ENCODE data around the gene INSR. TPM values are rescaled to one million over a fixed set of nuclear protein-coding genes. Genes with fewer than 3 reads are reported as not detected.

Gene INSR
- 14.1 and 16.0 TPM in 2 replicates for total RNA-seq
- long read RNA-seq, partial matches to known transcripts: 0 of 4 reads
- long read RNA-seq, other reads (novel, unspliced or antisense): 4 of 4 reads

DNA sequence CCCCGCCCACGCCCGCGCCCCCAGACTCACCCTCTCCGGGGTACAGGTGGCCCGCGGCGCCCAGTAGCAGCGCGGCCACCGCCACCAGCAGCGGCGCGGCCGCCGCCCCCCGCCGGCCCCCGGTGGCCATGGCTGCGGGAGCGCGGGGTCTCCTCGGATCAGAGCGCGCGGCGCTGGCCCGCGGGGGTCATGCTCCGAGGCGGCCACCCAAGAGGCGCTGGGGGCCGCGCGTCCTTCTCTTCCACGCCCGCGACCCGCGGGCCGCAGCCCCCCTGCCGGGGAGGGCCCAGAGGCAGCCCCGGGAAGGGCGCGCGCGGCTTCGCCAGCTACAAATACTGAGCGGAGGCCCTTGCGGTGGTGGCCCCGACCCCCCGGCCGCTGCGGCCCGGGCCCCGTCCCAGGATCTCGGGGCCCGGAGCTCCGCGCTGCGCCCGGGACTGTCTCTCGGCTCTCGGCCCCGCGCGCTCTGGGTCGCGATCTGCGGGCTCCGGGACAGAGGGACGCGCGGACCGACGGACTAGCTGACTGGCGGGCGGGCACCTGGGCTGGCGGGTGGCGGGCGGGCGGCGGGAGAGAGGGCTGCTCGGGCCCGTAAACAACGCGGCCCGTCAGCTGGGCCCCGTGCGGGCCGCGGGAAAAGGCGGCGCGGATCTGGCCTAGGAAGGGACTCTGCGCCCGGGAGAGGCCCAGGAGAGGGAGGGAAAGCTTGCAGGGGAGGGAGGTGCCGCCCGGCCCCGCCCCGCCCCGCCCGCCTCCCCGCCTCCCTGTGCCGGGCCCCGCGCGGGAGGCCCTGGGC, at the start of gene INSR:
TSS of gene INSR (minus strand) at position 653 of the 796 bp plus-strand sequence. CDS start at position 130, 523 bp downstream.
- Mint-ChIP-seq H3K27me3 (ENCODE audit: low read depth) (peaks cover 43% of the 10 kb centered on the region), H3K36me3 (ENCODE audit: low read depth) (no peaks in the 10 kb centered on the region), H3K27ac (ENCODE audit: unreplicated experiment) (peak within 1 kb of the TSS; percentile 27), H3K4me1 (peaks cover 15% of the 10 kb centered on the region), H3K9me3 (no peaks in the 10 kb centered on the region), H3K4me3 (peak within 1 kb of the TSS; percentile 92)
- TF ChIP-seq, protein P1, sequence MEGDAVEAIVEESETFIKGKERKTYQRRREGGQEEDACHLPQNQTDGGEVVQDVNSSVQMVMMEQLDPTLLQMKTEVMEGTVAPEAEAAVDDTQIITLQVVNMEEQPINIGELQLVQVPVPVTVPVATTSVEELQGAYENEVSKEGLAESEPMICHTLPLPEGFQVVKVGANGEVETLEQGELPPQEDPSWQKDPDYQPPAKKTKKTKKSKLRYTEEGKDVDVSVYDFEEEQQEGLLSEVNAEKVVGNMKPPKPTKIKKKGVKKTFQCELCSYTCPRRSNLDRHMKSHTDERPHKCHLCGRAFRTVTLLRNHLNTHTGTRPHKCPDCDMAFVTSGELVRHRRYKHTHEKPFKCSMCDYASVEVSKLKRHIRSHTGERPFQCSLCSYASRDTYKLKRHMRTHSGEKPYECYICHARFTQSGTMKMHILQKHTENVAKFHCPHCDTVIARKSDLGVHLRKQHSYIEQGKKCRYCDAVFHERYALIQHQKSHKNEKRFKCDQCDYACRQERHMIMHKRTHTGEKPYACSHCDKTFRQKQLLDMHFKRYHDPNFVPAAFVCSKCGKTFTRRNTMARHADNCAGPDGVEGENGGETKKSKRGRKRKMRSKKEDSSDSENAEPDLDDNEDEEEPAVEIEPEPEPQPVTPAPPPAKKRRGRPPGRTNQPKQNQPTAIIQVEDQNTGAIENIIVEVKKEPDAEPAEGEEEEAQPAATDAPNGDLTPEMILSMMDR (conservative IDR thresholded peaks at IDR 0.05): no peak
- peak; percentile 68 for DNase-seq (ENCODE audit: low read depth, low spot score)

- no peak for DNase-seq (ENCODE audit: low read depth, low spot score)
- peaks cover 19% of the 10 kb centered on the region for H3K27me3 Mint-ChIP-seq (ENCODE audit: low read depth)
- H3K27ac Mint-ChIP-seq (ENCODE audit: unreplicated experiment): peak overlapping the region; percentile 71
- no peaks in the 10 kb centered on the region for H3K36me3 Mint-ChIP-seq (ENCODE audit: low read depth)
- no peak overlapping the region for H3K4me3 Mint-ChIP-seq
- no peaks in the 10 kb centered on the region for H3K9me3 Mint-ChIP-seq
- no peaks in the 10 kb centered on the region for H3K4me1 Mint-ChIP-seq
- TF ChIP-seq, protein P1 (conservative IDR thresholded peaks at IDR 0.05): no peak
These were observed 47.9 kb upstream of the INSR start for GRCh38 chr19:7342143-7342542.

DNA sequence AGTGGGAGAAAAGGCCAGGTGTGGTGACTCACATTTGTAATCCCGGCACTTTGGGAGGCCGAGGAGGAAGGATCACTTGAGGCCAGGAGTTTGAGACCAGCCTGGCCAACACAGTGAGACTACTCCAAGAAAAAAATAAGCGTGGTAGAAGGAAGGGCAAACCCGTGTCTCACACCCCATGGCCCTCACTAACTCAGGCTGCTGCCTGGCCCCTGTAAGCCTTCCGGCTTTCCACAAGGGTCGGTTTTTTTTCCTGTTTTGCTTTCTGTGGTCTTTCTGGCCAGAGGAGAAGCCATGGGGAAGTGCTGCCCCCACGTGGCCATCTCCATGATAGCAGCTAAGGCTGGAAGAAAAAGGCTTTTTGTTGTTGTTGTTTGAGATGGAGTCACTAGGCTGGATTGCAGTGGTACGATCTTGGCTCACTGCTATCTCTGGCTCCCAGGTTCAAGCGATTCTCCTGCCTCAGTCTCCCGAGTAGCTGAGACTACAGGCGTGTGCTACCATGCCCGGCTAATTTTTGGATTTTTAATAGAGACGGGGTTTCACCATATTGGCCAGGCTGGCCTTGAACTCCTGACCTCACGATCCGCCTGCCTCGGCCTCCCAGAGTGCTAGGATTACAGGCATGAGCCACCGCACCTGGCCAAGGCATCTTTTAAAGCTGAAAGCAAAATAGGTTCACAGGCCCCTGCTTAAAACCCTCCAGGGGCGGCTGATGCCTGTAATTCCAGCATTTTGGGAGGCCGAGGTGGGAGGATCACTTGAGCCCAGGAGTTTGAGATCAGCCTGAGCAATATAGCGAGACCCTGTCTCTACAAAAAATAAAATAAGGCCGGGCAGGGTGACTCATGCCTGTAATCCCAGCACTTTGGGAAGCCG, 47.0 kb upstream of the INSR start:
- H3K27ac Mint-ChIP-seq (ENCODE audit: unreplicated experiment): peak overlapping the region; percentile 92
- no peaks in the 10 kb centered on the region for H3K9me3 Mint-ChIP-seq
- no peaks in the 10 kb centered on the region for H3K36me3 Mint-ChIP-seq (ENCODE audit: low read depth)
- TF ChIP-seq, protein P1 (conservative IDR thresholded peaks at IDR 0.05): peak; percentile 98
- H3K27me3 Mint-ChIP-seq (ENCODE audit: low read depth): peaks cover 19% of the 10 kb centered on the region
- H3K4me1 Mint-ChIP-seq: no peaks in the 10 kb centered on the region
- no peak overlapping the region for H3K4me3 Mint-ChIP-seq
- DNase-seq (ENCODE audit: low read depth, low spot score): peak; percentile 97

DNA sequence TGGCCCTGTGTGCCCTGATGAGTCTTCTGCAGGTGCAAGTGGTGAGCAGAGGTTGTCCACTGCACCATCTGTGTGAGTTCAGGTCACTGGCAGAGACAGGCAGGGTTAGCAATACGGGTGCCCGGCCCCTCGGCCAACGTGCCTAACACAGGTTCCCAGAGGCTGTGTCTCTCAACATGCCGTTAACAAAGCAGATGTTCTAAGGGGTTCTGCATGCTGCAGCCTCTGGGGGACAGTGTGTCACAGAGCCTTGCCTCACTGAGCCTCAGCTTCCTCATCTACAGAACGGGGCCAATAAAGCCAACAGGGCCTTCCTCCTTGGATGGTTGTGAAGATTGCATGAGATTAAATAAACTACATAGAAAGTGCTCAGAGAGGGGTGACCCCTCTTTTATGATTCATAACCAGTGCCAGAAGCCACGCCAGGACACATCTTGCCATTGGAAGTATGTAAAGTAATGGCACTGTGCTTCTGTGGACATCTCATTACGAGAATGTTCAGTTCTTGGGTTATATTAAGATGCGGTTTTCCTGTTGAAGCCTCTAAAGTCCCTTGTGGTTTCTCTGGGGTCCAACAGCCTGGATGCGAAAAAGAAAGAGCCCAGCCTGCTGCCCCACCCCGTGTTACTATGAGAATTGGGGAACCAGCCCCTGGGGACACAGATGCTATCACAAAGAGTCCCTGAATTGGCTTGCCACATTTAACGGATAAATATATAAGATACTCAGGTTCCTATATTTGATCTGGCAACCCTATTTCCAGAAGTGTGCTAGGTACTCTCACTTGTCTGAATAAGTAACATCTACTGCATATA, 43.4 kb upstream of the INSR start:
- peaks cover 20% of the 10 kb centered on the region for H3K27me3 Mint-ChIP-seq (ENCODE audit: low read depth)
- no peak for DNase-seq (ENCODE audit: low read depth, low spot score)
- no peaks in the 10 kb centered on the region for H3K36me3 Mint-ChIP-seq (ENCODE audit: low read depth)
- H3K4me3 Mint-ChIP-seq: no peak overlapping the region
- no peaks in the 10 kb centered on the region for H3K4me1 Mint-ChIP-seq
- H3K27ac Mint-ChIP-seq (ENCODE audit: unreplicated experiment): no peak overlapping the region
- H3K9me3 Mint-ChIP-seq: no peaks in the 10 kb centered on the region
- TF ChIP-seq, protein P1 (conservative IDR thresholded peaks at IDR 0.05): no peak
